Vagina (tissue), 2 donors: ENCODE data around the gene BLOC1S2. TPM values are rescaled to one million over a fixed set of nuclear protein-coding genes. Genes with fewer than 3 reads are reported as not detected.

Experiments used
- DNase-seq, 2 donors: peaks; one replicate each; pipeline ENCODE4 v3.0.0-alpha.2; 2017; ENCODE audit errors: extremely low spot score in 2 of 2
- H3K27ac ChIP-seq: fragments of 200-600 bp; sonication (generic); one replicate; pipeline ENCODE4 v1.5.1; 2019
- H3K27me3 ChIP-seq: fragments of 200-600 bp; sonication (generic); one replicate; pipeline ENCODE4 v1.5.1; 2019
- H3K36me3 ChIP-seq, 2 donors: fragments of 200-600 bp; sonication (generic); one replicate each; pipeline ENCODE4 v1.5.1; 2017 to 2019
- H3K4me1 ChIP-seq: fragments of 200-600 bp; sonication (generic); one replicate; pipeline ENCODE4 v1.5.1; 2019
- H3K4me3 ChIP-seq, 2 donors: fragments of 200-600 bp; sonication (generic); 1 replicate in 1 of 2; 2 replicates in 1 of 2; pipeline ENCODE4 v1.5.1; 2016 to 2019
- H3K9me3 ChIP-seq: fragments of 200-600 bp; sonication (generic); one replicate; pipeline ENCODE4 v1.5.1; 2019
- POLR2A ChIP-seq, 2 donors: fragments of 450-650 bp; IDR thresholded peaks; one replicate each; pipeline ENCODE4 v1.6.1; 2017; ENCODE audit warnings: antibody characterized with exemption in 2 of 2, mild to moderate bottlenecking in 2 of 2, moderate library complexity in 2 of 2
- POLR2AphosphoS5 ChIP-seq, 2 donors: sonication (generic); formaldehyde crosslinking; IDR thresholded peaks; one replicate each; pipeline ENCODE4 v1.9.0; 2017; ENCODE audit warnings: antibody characterized with exemption in 2 of 2, mild to moderate bottlenecking in 2 of 2, low read depth in 1 of 2; ENCODE audit not compliant: insufficient read depth in 1 of 2
- intact Hi-C: fragments of 100-400 bp; cut with DNase I; formaldehyde crosslinking; loops from one replicate; pipeline ENCODE4 v1.15.1; 2023
- total RNA-seq: library from RNA; depleted of rRNA; stranded (reverse); fragments of >200 nt; gene quantifications from one replicate; pipeline ENCODE4 v1.2.3, GENCODE V29; 2016
- TF ChIP-seq, protein P1 (sequence below), 3 experiments: fragments of 450-650 bp in 2 of 3; fragments of 200-600 bp in 1 of 3; sonication (generic) in 1 of 3; IDR thresholded peaks; one replicate each; pipeline ENCODE4 v1.5.1; 2017 to 2019; ENCODE audit warnings: antibody characterized with exemption in 3 of 3, mild to moderate bottlenecking in 2 of 3, moderate library complexity in 2 of 3

Gene BLOC1S2
- total RNA-seq, 1 donor from 2014 or later: 10.1 TPM

DNA sequence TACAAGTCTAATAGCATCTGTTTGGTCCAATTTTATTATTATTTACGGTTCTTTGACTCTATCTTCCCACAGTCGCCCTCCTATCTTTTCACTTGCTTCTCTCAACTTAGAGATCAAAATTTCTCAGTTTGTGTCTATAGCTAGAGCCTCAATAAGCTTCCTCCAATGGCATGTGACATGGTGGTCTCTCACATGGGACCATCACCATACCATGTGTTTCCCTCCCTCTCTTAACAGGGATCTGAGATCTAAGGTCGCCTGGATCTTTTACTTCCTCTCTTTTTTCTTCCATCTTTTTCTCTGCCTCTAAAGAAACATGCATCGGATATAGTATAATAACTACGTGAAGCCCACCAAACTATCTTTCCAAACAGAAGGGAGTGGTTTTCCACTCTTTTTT is 41.7 kb upstream of the BLOC1S2 start:
- H3K27me3 ChIP-seq: no peaks in the 10 kb centered on the region
- intact Hi-C loops: no loop called here
- TF ChIP-seq POLR2A (IDR thresholded peaks at IDR 0.05) (no peak), POLR2AphosphoS5 (IDR thresholded peaks at IDR 0.05; ENCODE audit: insufficient read depth in 1 of 2, low read depth in 1 of 2) (no peak)
- TF ChIP-seq, protein P1, sequence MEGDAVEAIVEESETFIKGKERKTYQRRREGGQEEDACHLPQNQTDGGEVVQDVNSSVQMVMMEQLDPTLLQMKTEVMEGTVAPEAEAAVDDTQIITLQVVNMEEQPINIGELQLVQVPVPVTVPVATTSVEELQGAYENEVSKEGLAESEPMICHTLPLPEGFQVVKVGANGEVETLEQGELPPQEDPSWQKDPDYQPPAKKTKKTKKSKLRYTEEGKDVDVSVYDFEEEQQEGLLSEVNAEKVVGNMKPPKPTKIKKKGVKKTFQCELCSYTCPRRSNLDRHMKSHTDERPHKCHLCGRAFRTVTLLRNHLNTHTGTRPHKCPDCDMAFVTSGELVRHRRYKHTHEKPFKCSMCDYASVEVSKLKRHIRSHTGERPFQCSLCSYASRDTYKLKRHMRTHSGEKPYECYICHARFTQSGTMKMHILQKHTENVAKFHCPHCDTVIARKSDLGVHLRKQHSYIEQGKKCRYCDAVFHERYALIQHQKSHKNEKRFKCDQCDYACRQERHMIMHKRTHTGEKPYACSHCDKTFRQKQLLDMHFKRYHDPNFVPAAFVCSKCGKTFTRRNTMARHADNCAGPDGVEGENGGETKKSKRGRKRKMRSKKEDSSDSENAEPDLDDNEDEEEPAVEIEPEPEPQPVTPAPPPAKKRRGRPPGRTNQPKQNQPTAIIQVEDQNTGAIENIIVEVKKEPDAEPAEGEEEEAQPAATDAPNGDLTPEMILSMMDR (IDR thresholded peaks at IDR 0.05): no peak
- no peak for DNase-seq
- H3K36me3 ChIP-seq: no peaks in the 10 kb centered on the region
- no peak overlapping the region for H3K4me3 ChIP-seq
- no peaks in the 10 kb centered on the region for H3K4me1 ChIP-seq
- no peaks in the 10 kb centered on the region for H3K9me3 ChIP-seq
- H3K27ac ChIP-seq: no peak overlapping the region

DNA sequence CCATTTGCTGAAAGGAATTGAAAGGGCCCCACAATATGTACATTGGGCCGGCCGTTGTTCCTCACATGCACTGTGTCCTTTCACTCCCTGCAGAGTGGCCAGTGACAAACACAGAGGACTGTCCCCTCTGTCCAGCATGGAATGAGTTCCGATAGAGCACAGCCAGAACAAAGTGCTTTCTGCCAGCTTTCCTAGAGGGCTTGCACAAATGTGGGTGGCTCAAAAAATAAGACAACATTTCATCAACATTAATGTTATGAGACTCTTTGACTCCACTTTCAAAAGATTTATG is 41.2 kb upstream of the BLOC1S2 start:
- no peaks in the 10 kb centered on the region for H3K4me1 ChIP-seq
- H3K36me3 ChIP-seq: no peaks in the 10 kb centered on the region
- H3K27me3 ChIP-seq: no peaks in the 10 kb centered on the region
- no peak overlapping the region for H3K27ac ChIP-seq
- intact Hi-C loops: no loop called here
- H3K4me3 ChIP-seq: no peak overlapping the region
- no peak for DNase-seq
- TF ChIP-seq POLR2AphosphoS5 (IDR thresholded peaks at IDR 0.05; ENCODE audit: insufficient read depth in 1 of 2, low read depth in 1 of 2) (no peak), POLR2A (IDR thresholded peaks at IDR 0.05) (no peak)
- TF ChIP-seq, protein P1 (IDR thresholded peaks at IDR 0.05): no peak
- H3K9me3 ChIP-seq: no peaks in the 10 kb centered on the region

DNA sequence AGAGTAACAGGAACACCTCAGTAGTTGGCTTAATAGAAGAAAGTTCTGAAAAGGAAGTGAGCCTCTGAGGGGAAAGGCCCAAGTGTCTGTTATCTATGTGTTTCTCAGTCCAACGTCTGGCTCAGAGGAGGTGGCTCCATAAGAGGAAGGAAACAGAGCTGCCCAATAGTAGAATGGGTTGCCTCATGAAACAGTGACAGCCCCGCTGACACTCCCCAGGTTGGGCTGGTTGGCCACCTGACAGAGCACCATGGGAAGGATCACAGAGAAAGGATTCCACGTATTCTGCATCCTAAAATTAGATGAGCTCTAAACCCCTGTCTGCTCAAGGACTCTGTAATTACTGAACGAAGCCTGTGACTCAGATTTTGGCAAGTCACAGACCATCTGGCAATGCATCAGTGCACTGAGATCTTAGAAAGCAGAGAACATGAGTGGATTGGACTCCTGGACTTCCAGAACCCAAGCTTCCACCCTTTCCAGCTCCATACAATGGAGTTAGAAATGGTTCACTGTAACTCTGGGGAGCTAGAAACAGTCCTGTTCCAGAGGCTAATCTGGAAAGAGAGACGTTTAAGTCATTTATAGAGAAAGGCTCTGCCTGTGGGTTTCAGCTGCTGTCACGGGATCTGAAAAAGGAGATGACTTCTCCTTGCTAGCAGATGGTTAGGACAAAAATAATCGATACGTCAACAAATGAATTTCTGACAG is 40.7 kb upstream of the BLOC1S2 start:
- no peaks in the 10 kb centered on the region for H3K9me3 ChIP-seq

DNA sequence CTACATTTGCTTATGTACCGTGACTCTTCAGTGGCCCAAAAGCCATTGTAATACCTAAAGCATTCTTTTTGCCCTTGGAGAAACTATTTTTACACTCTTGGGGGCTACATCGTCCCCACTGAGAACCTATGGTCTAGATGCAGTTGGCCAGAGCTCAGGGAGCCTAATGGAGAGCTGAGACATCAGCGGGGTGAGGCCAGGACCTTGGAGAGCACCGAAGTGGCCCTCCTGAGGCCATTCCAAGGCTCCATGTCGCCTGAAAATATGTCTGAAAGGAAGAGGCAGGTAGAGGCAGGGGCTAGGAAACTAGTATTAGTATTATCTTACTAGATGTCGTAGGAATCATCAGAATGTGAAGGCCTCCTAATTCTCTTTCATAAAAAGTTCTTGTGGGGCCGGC is 38.7 kb upstream of the BLOC1S2 start:
- DNase-seq: no peak

More for the DNA sequence above, 40.7 kb upstream of the BLOC1S2 start:
- Histone ChIP-seq H3K27me3 (no peaks in the 10 kb centered on the region), H3K27ac (no peak overlapping the region), H3K36me3 (no peaks in the 10 kb centered on the region), H3K4me1 (no peaks in the 10 kb centered on the region), H3K4me3 (no peak overlapping the region)
- no peak for DNase-seq
- intact Hi-C loops: no loop called here
- TF ChIP-seq, protein P1 (IDR thresholded peaks at IDR 0.05): no peak
- TF ChIP-seq POLR2AphosphoS5 (IDR thresholded peaks at IDR 0.05; ENCODE audit: insufficient read depth in 1 of 2, low read depth in 1 of 2): no peak
- no peak for TF ChIP-seq POLR2A (IDR thresholded peaks at IDR 0.05)

More for the DNA sequence above, 38.7 kb upstream of the BLOC1S2 start:
- H3K27me3 ChIP-seq: no peaks in the 10 kb centered on the region
- TF ChIP-seq POLR2A (IDR thresholded peaks at IDR 0.05) (no peak), POLR2AphosphoS5 (IDR thresholded peaks at IDR 0.05; ENCODE audit: insufficient read depth in 1 of 2, low read depth in 1 of 2) (no peak)
- TF ChIP-seq, protein P1 (IDR thresholded peaks at IDR 0.05): no peak
- H3K9me3 ChIP-seq: no peaks in the 10 kb centered on the region
- intact Hi-C loops: no loop called here
- H3K4me1 ChIP-seq: no peaks in the 10 kb centered on the region
- no peaks in the 10 kb centered on the region for H3K36me3 ChIP-seq
- no peak overlapping the region for H3K27ac ChIP-seq
- no peak overlapping the region for H3K4me3 ChIP-seq
